ENCODE results near the gene MATN1. TPM values are rescaled to one million over a fixed set of nuclear protein-coding genes. Genes with fewer than 3 reads are reported as not detected.

The MATN1 gene
- polyA plus RNA-seq, 1 donor (not counting 4 experiments of a cell fraction or from before 2014, with no cell fraction given): 0.05 TPM

DNA sequence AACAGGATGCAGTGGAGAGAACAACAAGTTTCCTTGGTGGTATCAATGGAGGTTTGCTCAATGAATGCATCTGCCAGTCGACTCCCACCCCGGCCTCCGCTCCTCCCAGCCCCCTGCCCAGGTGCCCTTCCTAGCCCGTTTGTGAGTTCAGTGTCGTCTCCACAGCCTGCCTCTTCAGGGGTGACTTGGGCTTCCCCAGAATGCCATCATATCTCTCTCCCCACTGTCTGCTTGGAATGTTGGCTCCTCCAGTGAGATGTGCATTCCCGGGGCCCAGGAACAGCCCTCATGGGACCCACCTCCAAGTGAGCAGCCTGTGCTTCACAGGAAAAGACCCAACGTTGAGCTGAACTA, 30.5 kb downstream of the MATN1 start:
- Histone ChIP-seq H3K79me2 (ENCODE audit: control insufficient read depth, insufficient read depth, low read length) (no peaks in the 10 kb centered on the region), H3K4me2 (ENCODE audit: control insufficient read depth, extremely low read depth, insufficient read depth, low read depth, low read length) (no peak overlapping the region), H4K20me1 (ENCODE audit: control insufficient read depth, extremely low read depth, insufficient read depth, low read length) (no peaks in the 10 kb centered on the region), H3K27ac (ENCODE audit: control insufficient read depth, insufficient read depth, low read length) (no peak overlapping the region), H3K4me3 (ENCODE audit: control insufficient read depth in 2 of 3, extremely low read depth in 1 of 3, insufficient read depth in 2 of 3, low read depth in 1 of 3, low read length in 3 of 3) (no peak overlapping the region), H3K9ac (ENCODE audit: control insufficient read depth, extremely low read depth, insufficient read depth, low read length) (no peak overlapping the region), H3K9me3 (ENCODE audit: control insufficient read depth, low read depth, low read length) (no peaks in the 10 kb centered on the region), H3K4me1 (ENCODE audit: control insufficient read depth, extremely low read depth, insufficient read depth, low read length) (peaks cover 27% of the 10 kb centered on the region), H2AFZ (ENCODE audit: control insufficient read depth, low read length) (no peak overlapping the region), H3K36me3 (ENCODE audit: control insufficient read depth in 2 of 2, extremely low read depth in 1 of 2, insufficient read depth in 2 of 2, low read length in 2 of 2) (no peaks in the 10 kb centered on the region), H3K27me3 (ENCODE audit: control insufficient read depth, extremely low read depth, insufficient read depth, low read length) (no peaks in the 10 kb centered on the region), H3K9me1 (ENCODE audit: control insufficient read depth, extremely low read depth, insufficient read depth, low read length) (no peaks in the 10 kb centered on the region)
- TF ChIP-seq EZH2 (IDR thresholded peaks at IDR 0.05; ENCODE audit: low read length): no peak
- TF ChIP-seq, protein P1, sequence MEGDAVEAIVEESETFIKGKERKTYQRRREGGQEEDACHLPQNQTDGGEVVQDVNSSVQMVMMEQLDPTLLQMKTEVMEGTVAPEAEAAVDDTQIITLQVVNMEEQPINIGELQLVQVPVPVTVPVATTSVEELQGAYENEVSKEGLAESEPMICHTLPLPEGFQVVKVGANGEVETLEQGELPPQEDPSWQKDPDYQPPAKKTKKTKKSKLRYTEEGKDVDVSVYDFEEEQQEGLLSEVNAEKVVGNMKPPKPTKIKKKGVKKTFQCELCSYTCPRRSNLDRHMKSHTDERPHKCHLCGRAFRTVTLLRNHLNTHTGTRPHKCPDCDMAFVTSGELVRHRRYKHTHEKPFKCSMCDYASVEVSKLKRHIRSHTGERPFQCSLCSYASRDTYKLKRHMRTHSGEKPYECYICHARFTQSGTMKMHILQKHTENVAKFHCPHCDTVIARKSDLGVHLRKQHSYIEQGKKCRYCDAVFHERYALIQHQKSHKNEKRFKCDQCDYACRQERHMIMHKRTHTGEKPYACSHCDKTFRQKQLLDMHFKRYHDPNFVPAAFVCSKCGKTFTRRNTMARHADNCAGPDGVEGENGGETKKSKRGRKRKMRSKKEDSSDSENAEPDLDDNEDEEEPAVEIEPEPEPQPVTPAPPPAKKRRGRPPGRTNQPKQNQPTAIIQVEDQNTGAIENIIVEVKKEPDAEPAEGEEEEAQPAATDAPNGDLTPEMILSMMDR (optimal IDR thresholded peaks at IDR 0.05 in 1 of 3, IDR thresholded peaks at IDR 0.05 in 1 of 3, conservative IDR thresholded peaks at IDR 0.05 in 1 of 3; ENCODE audit: extremely low read depth in 1 of 3, insufficient read depth in 2 of 3, low read length in 3 of 3): no peak
- dilution Hi-C loops (cut with MboI; ENCODE audit: extremely low pct_ligation_motif_present, low sequenced_read_pairs): no loop called here
- no peak for DNase-seq (ENCODE audit: low read depth, low spot score)
- no peak for FAIRE-seq

DNA sequence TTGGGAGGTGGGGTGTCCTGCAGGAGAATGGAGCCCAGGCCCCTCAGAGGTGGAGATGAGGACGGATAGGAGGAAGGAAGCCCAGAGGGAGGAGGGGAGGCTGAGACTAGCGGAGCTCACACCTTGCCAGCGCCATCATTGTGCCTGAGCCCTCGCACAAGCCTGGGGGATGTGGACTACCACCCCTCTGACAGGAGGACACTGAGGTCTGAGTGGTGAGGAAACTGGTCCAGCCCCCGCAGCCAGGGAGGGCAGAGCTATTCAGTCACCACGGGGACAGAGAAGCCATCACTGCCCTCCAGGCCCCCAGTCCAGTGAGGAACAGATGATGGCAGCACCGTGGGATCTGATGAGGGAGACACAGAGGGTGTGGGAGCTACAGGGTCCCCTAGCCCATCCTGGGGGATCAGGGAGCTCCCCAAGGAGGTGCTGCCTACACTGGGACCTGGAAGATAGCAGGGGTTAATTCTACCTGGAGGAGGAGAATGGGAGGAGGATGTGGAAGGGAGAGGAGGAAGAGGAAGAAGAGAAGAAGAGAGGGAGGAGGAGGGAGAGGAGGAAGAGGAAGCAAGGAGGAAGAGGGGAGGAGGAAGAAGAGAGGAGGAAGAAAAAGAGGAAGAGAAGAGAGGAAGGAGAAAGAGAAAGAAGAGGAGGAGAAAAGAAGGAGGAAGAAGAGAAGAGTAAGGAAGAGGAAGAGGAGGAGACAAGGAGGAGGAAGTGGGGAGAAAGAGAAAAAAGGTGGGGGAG, 31.0 kb downstream of the MATN1 start:
- no peak overlapping the region for H2AFZ ChIP-seq (ENCODE audit: control insufficient read depth, low read length)
- no peak overlapping the region for H3K9ac ChIP-seq (ENCODE audit: control insufficient read depth, extremely low read depth, insufficient read depth, low read length)
- H3K9me1 ChIP-seq (ENCODE audit: control insufficient read depth, extremely low read depth, insufficient read depth, low read length): no peaks in the 10 kb centered on the region
- H3K36me3 ChIP-seq (ENCODE audit: control insufficient read depth in 2 of 2, extremely low read depth in 1 of 2, insufficient read depth in 2 of 2, low read length in 2 of 2): no peaks in the 10 kb centered on the region
- no peaks in the 10 kb centered on the region for H3K79me2 ChIP-seq (ENCODE audit: control insufficient read depth, insufficient read depth, low read length)
- FAIRE-seq: no peak
- no peak overlapping the region for H3K4me2 ChIP-seq (ENCODE audit: control insufficient read depth, extremely low read depth, insufficient read depth, low read depth, low read length)
- H4K20me1 ChIP-seq (ENCODE audit: control insufficient read depth, extremely low read depth, insufficient read depth, low read length): no peaks in the 10 kb centered on the region
- no peak overlapping the region for H3K4me3 ChIP-seq (ENCODE audit: control insufficient read depth in 2 of 3, extremely low read depth in 1 of 3, insufficient read depth in 2 of 3, low read depth in 1 of 3, low read length in 3 of 3)
- no peaks in the 10 kb centered on the region for H3K27me3 ChIP-seq (ENCODE audit: control insufficient read depth, extremely low read depth, insufficient read depth, low read length)
- H3K9me3 ChIP-seq (ENCODE audit: control insufficient read depth, low read depth, low read length): no peaks in the 10 kb centered on the region
- no peak for DNase-seq (ENCODE audit: low read depth, low spot score)
- H3K27ac ChIP-seq (ENCODE audit: control insufficient read depth, insufficient read depth, low read length): no peak overlapping the region
- no peak for TF ChIP-seq EZH2 (IDR thresholded peaks at IDR 0.05; ENCODE audit: low read length)
- TF ChIP-seq, protein P1 (optimal IDR thresholded peaks at IDR 0.05 in 1 of 3, IDR thresholded peaks at IDR 0.05 in 1 of 3, conservative IDR thresholded peaks at IDR 0.05 in 1 of 3; ENCODE audit: extremely low read depth in 1 of 3, insufficient read depth in 2 of 3, low read length in 3 of 3): no peak
- dilution Hi-C loops (cut with MboI; ENCODE audit: extremely low pct_ligation_motif_present, low sequenced_read_pairs): no loop called here
- H3K4me1 ChIP-seq (ENCODE audit: control insufficient read depth, extremely low read depth, insufficient read depth, low read length): peaks cover 21% of the 10 kb centered on the region

All from keratinocyte (primary cell).